NCI-H2107 treated with DMSO at 0.1 percent for 48 hours (cell line): ENCODE data around the gene CEP295NL.
"Not testable (repeated sequence)": the region's sequence is repeated elsewhere in the genome, so short reads cannot be mapped to it uniquely, and the experiment has no call there.

ENCODE experiments used
- DNase-seq: peaks from one replicate; lab custom pipeline; 2025; ENCODE audit not compliant: unreplicated experiment; lab: John Stamatoyannopoulos, UW

Gene CEP295NL

GRCh38 chr17:78905541-78905940 is 2.5 kb upstream of the CEP295NL start:
- DNase-seq: no peak

- DNase-seq: no peak
These were observed 2.1 kb upstream of the CEP295NL start for GRCh38 chr17:78905116-78905515.

DNA sequence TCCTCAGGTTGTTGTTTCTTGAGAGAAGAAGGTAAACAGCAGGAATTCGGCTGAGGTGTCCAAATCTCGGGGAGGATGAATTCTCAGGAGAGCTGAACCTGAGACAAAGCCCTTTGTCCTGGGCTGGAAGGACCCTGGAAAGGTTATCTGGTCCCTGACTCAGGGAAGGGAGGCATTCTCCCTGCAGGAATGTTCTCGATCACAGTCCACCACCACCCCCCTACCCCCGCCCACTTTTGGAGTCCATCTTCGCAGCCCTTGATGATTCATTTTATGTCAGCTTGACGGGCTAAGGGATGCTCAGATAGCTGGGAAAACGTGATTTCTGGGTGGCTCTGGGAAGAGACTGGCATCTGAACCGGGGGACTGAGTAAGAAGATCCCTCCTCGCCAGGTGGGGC is 1.4 kb upstream of the CEP295NL start:
- no peak for DNase-seq

DNA sequence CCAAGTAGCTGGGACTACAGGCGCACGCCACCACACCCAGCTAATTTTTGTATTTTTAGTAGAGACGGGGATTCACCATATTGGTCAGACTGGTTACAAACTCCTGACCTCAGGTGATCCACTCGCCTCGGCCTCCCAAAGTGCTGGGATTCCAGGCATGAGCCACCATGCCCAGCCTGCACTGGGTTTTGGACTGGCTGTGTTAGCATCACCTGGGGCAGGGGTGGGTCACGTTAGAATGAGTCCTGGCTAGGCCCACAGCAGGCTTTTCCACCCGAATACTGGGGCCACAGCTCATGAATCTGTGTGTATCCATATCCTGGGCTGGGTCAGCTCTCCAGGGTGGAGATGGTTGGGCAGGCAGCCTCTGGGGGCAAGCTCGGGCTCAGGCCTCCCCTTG is 770 bp downstream of the CEP295NL start:
- not testable (repeated sequence) for DNase-seq

- DNase-seq: no peak
These were observed 1.2 kb downstream of the CEP295NL start for GRCh38 chr17:78901806-78902205.

GRCh38 chr17:78900816-78901215 is 2.2 kb downstream of the CEP295NL start:
- no peak for DNase-seq

GRCh38 chr17:78899361-78900260 is 3.4 kb downstream of the CEP295NL start:
- DNase-seq: no peak

- DNase-seq: no peak
These were observed 4.1 kb downstream of the CEP295NL start for GRCh38 chr17:78898947-78899346.

- DNase-seq: no peak
These were observed 4.7 kb downstream of the CEP295NL start for GRCh38 chr17:78898075-78898836.

DNA sequence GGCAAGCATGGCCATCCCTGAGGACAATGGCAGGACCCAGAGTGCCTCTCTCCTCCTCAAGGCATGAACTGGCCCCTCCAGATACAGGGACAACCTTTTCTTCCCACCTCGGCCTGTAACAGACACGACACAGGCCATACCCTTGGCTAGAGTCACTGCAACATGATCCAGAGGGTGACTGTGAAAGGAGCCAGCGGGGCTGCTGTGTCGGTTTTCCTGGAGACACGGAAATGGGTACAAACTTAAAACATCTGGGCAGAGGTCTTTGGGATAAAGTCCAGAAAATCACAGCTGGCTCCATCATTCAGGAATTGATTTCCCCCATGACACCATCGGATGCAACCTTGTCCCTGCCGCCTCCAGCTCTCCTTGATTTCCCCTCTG is 5.3 kb downstream of the CEP295NL start:
- no peak for DNase-seq

- DNase-seq: no peak
These were observed 6.0 kb downstream of the CEP295NL start for GRCh38 chr17:78896834-78897663.

DNA sequence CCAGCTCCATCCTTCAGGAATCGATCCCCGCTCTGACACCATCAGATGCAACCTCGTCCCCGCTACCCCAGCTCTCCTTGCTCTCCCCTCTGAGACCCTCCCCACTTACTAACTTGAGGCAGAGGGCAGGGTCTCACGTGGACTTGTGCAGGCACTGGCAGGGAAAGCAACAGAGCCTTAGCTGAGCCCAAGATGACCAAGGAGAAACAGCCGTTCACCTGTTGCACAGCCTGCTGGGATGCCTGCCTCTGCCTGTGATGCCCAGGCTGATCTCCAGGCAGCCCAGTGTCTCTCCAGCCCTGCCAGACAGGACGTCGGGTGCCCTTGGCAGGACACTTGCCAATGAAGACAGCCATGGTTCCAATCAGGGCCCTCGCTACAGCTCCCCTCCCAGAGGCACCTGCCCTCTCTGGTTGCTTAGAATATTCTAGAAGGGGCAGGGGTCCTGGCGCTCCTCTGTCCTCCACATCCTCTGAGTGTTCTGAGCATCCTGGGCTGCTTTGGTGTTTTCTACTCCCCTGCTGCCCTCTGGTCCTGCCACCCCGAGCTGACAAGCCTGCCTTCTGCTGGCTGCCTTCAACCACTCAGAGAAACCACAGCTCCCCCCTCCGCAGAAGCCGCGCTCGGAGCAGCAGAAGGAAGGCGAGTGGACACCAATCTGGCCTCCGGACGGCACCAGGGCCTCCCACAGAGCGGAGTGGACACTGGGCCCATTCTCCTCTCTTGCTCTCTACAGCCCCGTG is 6.7 kb downstream of the CEP295NL start:
- DNase-seq: no peak

DNA sequence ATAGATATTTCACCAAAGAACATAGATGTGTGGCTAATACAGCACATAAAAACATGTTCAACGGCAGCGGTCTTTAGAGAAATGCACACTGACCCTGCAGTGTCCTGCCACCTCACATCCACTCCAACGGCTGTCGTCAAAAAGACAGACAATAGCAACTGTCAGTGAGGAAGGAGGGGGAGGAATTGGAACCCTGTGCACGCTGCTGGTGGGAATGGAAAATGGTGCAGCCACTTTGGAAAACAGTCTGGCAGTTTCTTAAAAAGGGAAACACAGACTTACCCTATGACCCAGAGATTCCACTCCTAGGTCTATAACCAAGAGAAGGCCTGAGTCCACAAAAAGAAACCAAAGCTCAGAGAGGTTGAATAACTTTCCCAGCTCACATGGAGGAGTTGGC is 7.7 kb downstream of the CEP295NL start:
- no peak for DNase-seq

GRCh38 chr17:78893684-78894083 is 9.3 kb downstream of the CEP295NL start:
- no peak for DNase-seq

- no peak for DNase-seq
These were observed 10.0 kb downstream of the CEP295NL start for GRCh38 chr17:78892936-78893379.

GRCh38 chr17:78892520-78892919 is 10.5 kb downstream of the CEP295NL start:
- DNase-seq: peak; percentile 38

DNA sequence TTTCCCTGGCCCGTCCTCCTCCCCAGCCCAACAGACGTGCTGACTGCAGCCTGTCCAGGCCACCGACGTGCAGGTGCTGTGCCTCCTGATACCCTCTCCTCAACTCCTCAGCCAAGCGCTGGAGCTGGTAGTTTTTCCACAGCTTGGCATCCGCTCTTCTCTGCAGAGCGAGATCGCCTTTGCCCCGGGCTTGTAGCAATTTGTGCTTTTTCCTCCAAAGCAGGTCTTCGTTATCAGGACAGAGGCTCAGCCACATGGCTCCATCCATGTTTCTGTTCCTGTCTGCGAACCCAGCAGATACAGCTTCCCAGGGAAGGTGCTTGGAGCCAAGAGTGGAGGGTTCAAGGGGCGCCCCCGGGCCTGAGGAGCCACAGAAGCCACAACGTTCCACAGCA is 10.9 kb downstream of the CEP295NL start:
- DNase-seq: no peak

- DNase-seq: no peak
These were observed 11.5 kb downstream of the CEP295NL start for GRCh38 chr17:78891406-78892061.

GRCh38 chr17:78890498-78890897 is 12.5 kb downstream of the CEP295NL start:
- DNase-seq: no peak

- not testable (repeated sequence) for DNase-seq
These were observed 12.9 kb downstream of the CEP295NL start for GRCh38 chr17:78890096-78890495.
